ENCODE measurements around the gene COL21A1. TPM values are rescaled to one million over a fixed set of nuclear protein-coding genes. Genes with fewer than 3 reads are reported as not detected.

Gene COL21A1
- total RNA-seq, 1 donor from 2014 or later = 16.8 TPM

GRCh38 chr6:56050530-56051201, 196.7 kb downstream of the COL21A1 start:
- H3K4me1 Mint-ChIP-seq (ENCODE audit: low read depth) = no peaks in the 10 kb centered on the region
- H3K9me3 Mint-ChIP-seq (ENCODE audit: low read depth) = no peaks in the 10 kb centered on the region
- no peak for TF ChIP-seq CTCF (IDR thresholded peaks at IDR 0.05; ENCODE audit: unreplicated experiment)
- no peaks in the 10 kb centered on the region for H3K27me3 Mint-ChIP-seq
- DNase-seq (ENCODE audit: low spot score, unreplicated experiment) = no peak
- no peak overlapping the region for H3K27ac Mint-ChIP-seq
- no peaks in the 10 kb centered on the region for H3K36me3 Mint-ChIP-seq (ENCODE audit: insufficient read depth)
- H3K4me3 Mint-ChIP-seq (ENCODE audit: low read depth) = no peak overlapping the region

- DNase-seq (ENCODE audit: low spot score, unreplicated experiment) = no peak
- Mint-ChIP-seq H3K4me1 (ENCODE audit: low read depth) (no peaks in the 10 kb centered on the region), H3K9me3 (ENCODE audit: low read depth) (no peaks in the 10 kb centered on the region), H3K4me3 (ENCODE audit: low read depth) (no peak overlapping the region), H3K27ac (no peak overlapping the region), H3K36me3 (ENCODE audit: insufficient read depth) (no peaks in the 10 kb centered on the region), H3K27me3 (no peaks in the 10 kb centered on the region)
- no peak for TF ChIP-seq CTCF (IDR thresholded peaks at IDR 0.05; ENCODE audit: unreplicated experiment)
Observed at GRCh38 chr6:56048601-56049000, 198.8 kb downstream of the COL21A1 start.

- no peak for TF ChIP-seq CTCF (IDR thresholded peaks at IDR 0.05; ENCODE audit: unreplicated experiment)
- no peak for DNase-seq (ENCODE audit: low spot score, unreplicated experiment)
- Mint-ChIP-seq H3K27me3 (no peaks in the 10 kb centered on the region), H3K4me3 (ENCODE audit: low read depth) (no peak overlapping the region), H3K9me3 (ENCODE audit: low read depth) (no peaks in the 10 kb centered on the region), H3K4me1 (ENCODE audit: low read depth) (no peaks in the 10 kb centered on the region), H3K27ac (no peak overlapping the region), H3K36me3 (ENCODE audit: insufficient read depth) (no peaks in the 10 kb centered on the region)
Observed at GRCh38 chr6:56047931-56048540, 199.3 kb downstream of the COL21A1 start.

GRCh38 chr6:56046576-56046975, 200.8 kb downstream of the COL21A1 start:
- H3K27me3 Mint-ChIP-seq = no peaks in the 10 kb centered on the region
- no peaks in the 10 kb centered on the region for H3K4me1 Mint-ChIP-seq (ENCODE audit: low read depth)
- no peaks in the 10 kb centered on the region for H3K36me3 Mint-ChIP-seq (ENCODE audit: insufficient read depth)
- H3K27ac Mint-ChIP-seq = no peak overlapping the region
- no peak for TF ChIP-seq CTCF (IDR thresholded peaks at IDR 0.05; ENCODE audit: unreplicated experiment)
- H3K4me3 Mint-ChIP-seq (ENCODE audit: low read depth) = no peak overlapping the region
- no peaks in the 10 kb centered on the region for H3K9me3 Mint-ChIP-seq (ENCODE audit: low read depth)
- DNase-seq (ENCODE audit: low spot score, unreplicated experiment) = no peak

- Mint-ChIP-seq H3K27me3 (no peaks in the 10 kb centered on the region), H3K27ac (no peak overlapping the region), H3K9me3 (ENCODE audit: low read depth) (no peaks in the 10 kb centered on the region), H3K36me3 (ENCODE audit: insufficient read depth) (no peaks in the 10 kb centered on the region), H3K4me3 (ENCODE audit: low read depth) (no peak overlapping the region), H3K4me1 (ENCODE audit: low read depth) (no peaks in the 10 kb centered on the region)
- no peak for TF ChIP-seq CTCF (IDR thresholded peaks at IDR 0.05; ENCODE audit: unreplicated experiment)
- DNase-seq (ENCODE audit: low spot score, unreplicated experiment) = no peak
Observed at GRCh38 chr6:56043761-56044160, 203.6 kb downstream of the COL21A1 start.

All from progenitor cell of endocrine pancreas (in vitro differentiated cells).